IMR-90 (cell line): Measurements from ENCODE around the gene CYSLTR2. TPM values are rescaled to one million over a fixed set of nuclear protein-coding genes. Genes with fewer than 3 reads are reported as not detected.

Experiments used
- ATAC-seq: fragments of 200-7000 bp; cut with Tn5 transposase; 2 replicates; pipeline ENCODE4 v1.9.1; 2020; ENCODE audit warnings: low read depth, mild to moderate bottlenecking, moderate library complexity
- BruUV-seq: library from RNA; stranded (reverse); fragments of 400-500 nt; replicated peaks from 2 replicates; lab custom pipeline; 2021; lab: Mats Ljungman, UMichigan
- CTCF ChIA-PET: fragments of 300-600 bp; formaldehyde crosslinking; extraction: SDS; loops from one replicate; lab custom pipeline; 2021; ENCODE audit warnings: antibody characterized with exemption; lab: Yijun Ruan, JAX
- POLR2A ChIA-PET: fragments of 300-600 bp; sonication (Branson Sonifier 250); formaldehyde crosslinking; loops from one replicate; lab custom pipeline; 2022; ENCODE audit warnings: antibody characterized with exemption; ENCODE audit not compliant: unreplicated experiment; lab: Charles Lee
- DNase-seq: peaks from one replicate; pipeline ENCODE4 v3.0.0; 2013
- H2AFZ ChIP-seq: replicated peaks from 2 replicates; pipeline ENCODE3; 2013; ENCODE audit warnings: low read length, mild to moderate bottlenecking; ENCODE audit not compliant: poor library complexity
- H2AK5ac ChIP-seq: 2 replicates; pipeline ENCODE4 v1.6.1; 2013; ENCODE audit warnings: low read depth, low read length, inconsistent platforms
- H2AK9ac ChIP-seq: replicated peaks from 2 replicates; pipeline ENCODE3; 2013; ENCODE audit warnings: mild to moderate bottlenecking, low read depth, low read length, moderate library complexity; ENCODE audit not compliant: poor library complexity
- H2BK120ac ChIP-seq: 2 replicates; pipeline ENCODE4 v1.6.1; 2013; ENCODE audit warnings: low read depth, low read length, inconsistent platforms
- H2BK15ac ChIP-seq: 3 replicates; pipeline ENCODE4 v1.6.1; 2013; ENCODE audit warnings: low read depth, low read length, inconsistent platforms
- H2BK20ac ChIP-seq: 2 replicates; pipeline ENCODE4 v1.6.1; 2013; ENCODE audit warnings: low read depth, mild to moderate bottlenecking, inconsistent platforms, low read length, moderate library complexity
- H2BK5ac ChIP-seq: 2 replicates; pipeline ENCODE4 v1.6.1; 2013; ENCODE audit warnings: mild to moderate bottlenecking, low read depth, low read length, inconsistent platforms; ENCODE audit not compliant: poor library complexity, severe bottlenecking
- H3K14ac ChIP-seq: replicated peaks from 2 replicates; pipeline ENCODE4 v1.6.1; 2013; ENCODE audit warnings: low read depth, low read length, inconsistent platforms
- H3K18ac ChIP-seq: 2 replicates; pipeline ENCODE4 v1.6.1; 2013; ENCODE audit warnings: low read depth, low read length, control low read depth
- H3K23ac ChIP-seq: 2 replicates; pipeline ENCODE4 v1.6.1; 2013; ENCODE audit warnings: low read depth, low read length, inconsistent platforms
- H3K27ac ChIP-seq: 2 replicates; pipeline ENCODE4 v1.5.1; 2013; ENCODE audit warnings: mild to moderate bottlenecking, control low read depth, low read length; ENCODE audit not compliant: insufficient read depth
- H3K27me3 ChIP-seq: 2 replicates; pipeline ENCODE4 v1.6.1; 2013; ENCODE audit warnings: low read length; ENCODE audit not compliant: control insufficient read depth, insufficient read depth
- H3K36me3 ChIP-seq: 2 replicates; pipeline ENCODE4 v1.6.1; 2013; ENCODE audit warnings: low read length, mixed read lengths; ENCODE audit not compliant: control insufficient read depth, insufficient read depth
- H3K4ac ChIP-seq: 2 replicates; pipeline ENCODE4 v1.6.1; 2013; ENCODE audit warnings: low read depth, low read length, inconsistent platforms
- H3K4me1 ChIP-seq: 2 replicates; pipeline ENCODE4 v1.6.1; 2013; ENCODE audit warnings: low read length, mixed read lengths; ENCODE audit not compliant: control insufficient read depth, insufficient read depth
- H3K4me2 ChIP-seq: 2 replicates; pipeline ENCODE4 v1.6.1; 2013; ENCODE audit warnings: low read depth, mild to moderate bottlenecking, control low read depth, low read length, moderate library complexity
- H3K4me3 ChIP-seq: 2 replicates; pipeline ENCODE4 v1.5.1; 2013; ENCODE audit warnings: low read depth, mild to moderate bottlenecking, control low read depth, low read length, moderate library complexity; ENCODE audit not compliant: insufficient read depth
- H3K56ac ChIP-seq: 2 replicates; pipeline ENCODE4 v1.6.1; 2013; ENCODE audit warnings: low read length, inconsistent platforms; ENCODE audit not compliant: insufficient read depth; ENCODE audit errors: extremely low read depth
- H3K79me1 ChIP-seq, 2 experiments: 2 replicates each; pipeline ENCODE4 v1.6.1; 2013; ENCODE audit warnings: low read length in 2 of 2, inconsistent platforms in 1 of 2, low read depth in 1 of 2
- H3K9ac ChIP-seq: 2 replicates; pipeline ENCODE4 v1.6.1; 2013; ENCODE audit warnings: low read depth, low read length, control low read depth
- H3K9me1 ChIP-seq: 2 replicates; pipeline ENCODE4 v1.6.1; 2013; ENCODE audit warnings: low read length, inconsistent platforms; ENCODE audit not compliant: insufficient read depth
- H3K9me3 ChIP-seq: 2 replicates; pipeline ENCODE4 v1.6.1; 2013; ENCODE audit warnings: low read length; ENCODE audit not compliant: control insufficient read depth, insufficient read depth
- H4K20me1 ChIP-seq: 2 replicates; pipeline ENCODE4 v1.6.1; 2013; ENCODE audit warnings: low read length, inconsistent platforms; ENCODE audit not compliant: insufficient read depth
- H4K5ac ChIP-seq: 2 replicates; pipeline ENCODE4 v1.6.1; 2013; ENCODE audit warnings: mild to moderate bottlenecking, low read depth, low read length, control low read depth
- H4K8ac ChIP-seq, 2 experiments: 2 replicates each; pipeline ENCODE4 v1.6.1; 2013; ENCODE audit warnings: low read depth in 2 of 2, low read length in 2 of 2, control low read depth in 1 of 2, inconsistent platforms in 1 of 2
- H4K91ac ChIP-seq: 2 replicates; pipeline ENCODE4 v1.6.1; 2013; ENCODE audit warnings: low read depth, low read length, inconsistent platforms; ENCODE audit not compliant: insufficient read depth
- MAFK ChIP-seq: IDR thresholded peaks from 2 replicates; pipeline ENCODE4 v1.6.1; 2012; ENCODE audit warnings: low read depth, low read length, improper control_type of control experiment
- MAZ ChIP-seq: IDR thresholded peaks from 2 replicates; pipeline ENCODE4 v1.6.1; 2012; ENCODE audit warnings: low read depth, mild to moderate bottlenecking, low read length, improper control_type of control experiment, moderate library complexity, borderline replicate concordance
- RCOR1 ChIP-seq: IDR thresholded peaks from 2 replicates; pipeline ENCODE4 v1.6.1; 2012; ENCODE audit warnings: mild to moderate bottlenecking, low read length, improper control_type of control experiment; ENCODE audit not compliant: insufficient replicate concordance
- WGBS, 2 experiments: methylation state at CpG; one replicate each; pipeline versions ENCODE4 v1.1.5 to v1.1.7; 2013; ENCODE audit warnings: missing lambda C conversion rate in 2 of 2; ENCODE audit not compliant: insufficient read length in 1 of 2; ENCODE audit errors: extremely low coverage in 2 of 2; 5-methylcytosine and 5-hydroxymethylcytosine counted together
- dilution Hi-C: fragments of 300-500 bp; cut with HindIII; formaldehyde crosslinking; loops from one replicate; pipeline ENCODE4 v1.14.3; 2018; ENCODE audit warnings: low sequenced_read_pairs; ENCODE audit not compliant: unreplicated experiment
- in situ Hi-C: fragments of 300-500 bp; cut with MboI; formaldehyde crosslinking; loops from 3 replicates; pipeline ENCODE4 v1.14.3; 2019; ENCODE audit warnings: low sequenced_read_pairs, inconsistent platforms, mixed read lengths
- intact Hi-C: fragments of 100-400 bp; cut with micrococcal nuclease; formaldehyde crosslinking; loops from 2 replicates; pipeline ENCODE4 v1.10.0; 2022
- polyA plus RNA-seq, 3 experiments: library from polyadenylated mRNA; depleted of rRNA; stranded (reverse); fragments of >200 nt; gene quantifications; 2 replicates each; pipeline ENCODE4 v1.2.3, GENCODE V29; 2012; ENCODE audit warnings: low replicate concordance in 1 of 3
- total RNA-seq: library from RNA; depleted of rRNA; stranded (reverse); fragments of >200 nt; gene quantifications from 2 replicates; pipeline ENCODE4 v1.2.3, GENCODE V29; 2012

CYSLTR2 gene
- total and polyA plus RNA-seq, 2 of the 4 experiments (the other 2 are of a cell fraction): not detected

DNA sequence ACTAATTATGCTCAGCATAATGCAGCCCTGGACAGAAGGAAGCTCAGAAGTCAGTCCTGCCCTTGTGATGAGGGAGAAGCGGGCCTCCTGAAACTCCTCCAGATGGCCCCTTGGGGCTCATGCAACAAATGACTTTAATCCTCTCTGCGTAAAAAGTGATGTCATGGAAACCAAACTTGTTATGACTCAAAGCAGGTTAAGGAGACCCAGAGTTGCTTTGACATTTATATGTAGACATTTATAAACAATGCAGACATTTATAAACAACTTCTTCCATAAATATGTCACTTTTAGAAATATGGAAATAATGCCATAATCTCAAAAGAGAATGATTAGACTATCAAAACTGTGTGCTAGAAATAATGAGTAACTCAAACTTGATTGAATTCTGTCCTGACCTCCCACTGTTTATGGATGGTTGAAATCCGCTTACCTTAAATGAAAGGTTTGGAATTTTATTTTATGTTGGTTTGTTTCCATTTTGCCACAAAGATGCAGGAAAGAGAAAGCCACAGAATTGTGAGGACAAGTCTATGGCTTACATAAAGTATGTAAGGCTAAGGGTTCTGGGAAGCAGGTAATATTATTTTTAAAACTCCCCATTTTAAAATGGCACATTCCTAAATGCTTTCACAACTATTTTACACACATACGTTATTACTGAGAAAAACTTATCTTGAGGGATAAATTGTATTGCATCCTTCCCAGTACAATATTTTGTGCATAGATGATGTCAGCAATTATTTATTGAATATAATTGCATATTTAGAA, 73.7 kb downstream of the CYSLTR2 start:
- in situ Hi-C loops: no loop called here
- no peaks in the 10 kb centered on the region for H3K27me3 ChIP-seq

More for the DNA sequence above, 73.7 kb downstream of the CYSLTR2 start:
- no peaks in the 10 kb centered on the region for H3K9me1 ChIP-seq
- no peak overlapping the region for H2BK5ac ChIP-seq
- DNase-seq (peak; percentile 70), ATAC-seq (peak; percentile 59)
- dilution Hi-C loops: no loop called here
- H3K36me3 ChIP-seq: no peaks in the 10 kb centered on the region
- H3K56ac ChIP-seq: no peak overlapping the region
- no TSS peak for BruUV-seq
- H3K4me1 ChIP-seq: peaks cover 2% of the 10 kb centered on the region; the same call in 1 of the 2 replicates
- no peak overlapping the region for H2BK15ac ChIP-seq
- no peak overlapping the region for H3K4ac ChIP-seq
- no peak overlapping the region for H3K9ac ChIP-seq
- TF ChIP-seq MAZ (no peak), MAFK (no peak), RCOR1 (no peak)
- no peaks in the 10 kb centered on the region for H3K79me1 ChIP-seq
- H3K4me2 ChIP-seq: no peak overlapping the region; the same call in 1 of the 2 replicates
- H2AFZ ChIP-seq: no peak overlapping the region
- H2BK120ac ChIP-seq: no peak overlapping the region
- WGBS, 2 experiments: no CpG with 5 or more reads among the region's 4 CpGs
- H4K91ac ChIP-seq: no peak overlapping the region
- no peak overlapping the region for H3K23ac ChIP-seq
- H3K27ac ChIP-seq: no peak overlapping the region
- H3K14ac ChIP-seq: no peak overlapping the region
- no peak overlapping the region for H3K4me3 ChIP-seq
- H4K20me1 ChIP-seq: no peaks in the 10 kb centered on the region
- no peak overlapping the region for H2BK20ac ChIP-seq
- no peak overlapping the region for H2AK5ac ChIP-seq
- H4K5ac ChIP-seq: no peak overlapping the region
- H2AK9ac ChIP-seq: no peak overlapping the region
- intact Hi-C loops: no loop called here
- ChIA-PET POLR2A (no interaction called here), CTCF (no interaction called here)
- H3K9me3 ChIP-seq: no peaks in the 10 kb centered on the region
- peak overlapping the region in 1 of 2 experiments; percentile 89; a peak in 1 of 4 replicates for H4K8ac ChIP-seq
- H3K18ac ChIP-seq: no peak overlapping the region
